HEK293T (cell line): ENCODE measurements around the gene ADK.
A peak's percentile ranks its signal among the peaks of the same experiment; 100 is the strongest.

ENCODE experiments used
- CTCF ChIA-PET: fragments of 350-600 bp; formaldehyde crosslinking; extraction: SDS; loops from one replicate; lab custom pipeline; 2021; ENCODE audit warnings: antibody characterized with exemption, inconsistent platforms; lab: Yijun Ruan, JAX
- POLR2A ChIA-PET: fragments of 350-600 bp; formaldehyde crosslinking; extraction: SDS; loops from one replicate; lab custom pipeline; 2020; ENCODE audit warnings: antibody characterized with exemption, inconsistent platforms; lab: Yijun Ruan, JAX
- DNase-seq: peaks from one replicate; pipeline ENCODE4 v3.0.0; 2012; ENCODE audit warnings: mixed read lengths; ENCODE audit errors: extremely low spot score
- ARNT ChIP-seq: fragments of 450-650 bp; IDR thresholded peaks from 2 replicates; pipeline ENCODE4 v1.6.1; 2017; ENCODE audit warnings: mild to moderate bottlenecking
- BHLHE40 ChIP-seq: fragments of 450-650 bp; IDR thresholded peaks from 2 replicates; pipeline ENCODE4 v1.6.1; 2016; ENCODE audit warnings: mild to moderate bottlenecking, moderate library complexity, borderline replicate concordance
- CTBP1 ChIP-seq: fragments of 450-650 bp; IDR thresholded peaks from 2 replicates; pipeline ENCODE4 v1.6.1; 2016; ENCODE audit warnings: borderline replicate concordance
- ELF4 ChIP-seq: fragments of 450-650 bp; IDR thresholded peaks from 2 replicates; pipeline ENCODE4 v1.6.1; 2017; ENCODE audit warnings: antibody characterized with exemption
- FOXA1 ChIP-seq: fragments of 450-650 bp; IDR thresholded peaks from 2 replicates; pipeline ENCODE4 v1.6.1; 2016; ENCODE audit warnings: mild to moderate bottlenecking
- FOXK2 ChIP-seq: fragments of 450-650 bp; IDR thresholded peaks from 2 replicates; pipeline ENCODE4 v1.6.1; 2016; ENCODE audit warnings: mild to moderate bottlenecking
- FOXM1 ChIP-seq: fragments of 450-650 bp; IDR thresholded peaks from 2 replicates; pipeline ENCODE4 v1.6.1; 2017; ENCODE audit warnings: mild to moderate bottlenecking, borderline replicate concordance
- HDGF ChIP-seq: fragments of 450-650 bp; IDR thresholded peaks from 2 replicates; pipeline ENCODE4 v1.6.1; 2017; ENCODE audit warnings: antibody characterized with exemption, borderline replicate concordance
- L3MBTL2 ChIP-seq: fragments of 450-650 bp; conservative IDR thresholded peaks from 2 replicates; pipeline ENCODE4 v1.6.1; 2016; ENCODE audit warnings: mild to moderate bottlenecking
- LEF1 ChIP-seq: fragments of 450-650 bp; IDR thresholded peaks from 2 replicates; pipeline ENCODE4 v1.6.1; 2017; ENCODE audit warnings: mild to moderate bottlenecking, borderline replicate concordance
- NFRKB ChIP-seq: fragments of 450-650 bp; IDR thresholded peaks from 2 replicates; pipeline ENCODE4 v1.6.1; 2016; ENCODE audit warnings: mild to moderate bottlenecking, moderate library complexity
- PKNOX1 ChIP-seq: fragments of 450-650 bp; IDR thresholded peaks from 2 replicates; pipeline ENCODE4 v1.6.1; 2016
- SP1 ChIP-seq: fragments of 450-650 bp; IDR thresholded peaks from 2 replicates; pipeline ENCODE4 v1.6.1; 2017
- SUZ12 ChIP-seq: fragments of 450-650 bp; IDR thresholded peaks from 2 replicates; pipeline ENCODE4 v1.6.1; 2016; ENCODE audit warnings: mild to moderate bottlenecking
- TARDBP ChIP-seq: fragments of 450-650 bp; IDR thresholded peaks from 2 replicates; pipeline ENCODE4 v1.6.1; 2016
- ZNF384 ChIP-seq: fragments of 450-650 bp; IDR thresholded peaks from 2 replicates; pipeline ENCODE4 v1.6.1; 2016

Gene ADK

GRCh38 chr10:74255888-74256357 lies 104.9 kb downstream of the ADK start:
- POLR2A ChIA-PET, result no interaction called here
- CTCF ChIA-PET, result interaction anchor here (0.6 kb wide), 1 partner anchor 190 kb away, joined by 5 read pairs; no protein-coding TSS in a partner anchor
- TF ChIP-seq TARDBP (no peak), FOXM1 (no peak), LEF1 (no peak), PKNOX1 (peak; percentile 72), L3MBTL2 (no peak), ELF4 (no peak), NFRKB (no peak), SP1 (no peak), HDGF (no peak), FOXA1 (no peak), FOXK2 (no peak), CTBP1 (0 out of 2 replicates have a peak, but pooled peaks have one; percentile 50), ZNF384 (no peak), ARNT (peak; percentile 89)
- DNase-seq, result peak; percentile 24

- no peak for DNase-seq
- ChIA-PET POLR2A (no interaction called here), CTCF (no interaction called here)
Measured at GRCh38 chr10:74262856-74263255, 111.8 kb downstream of the ADK start.

GRCh38 chr10:74263996-74264395 lies 113.0 kb downstream of the ADK start:
- TF ChIP-seq FOXM1 (no peak), SP1 (no peak), FOXA1 (no peak), PKNOX1 (no peak), L3MBTL2 (no peak), NFRKB (no peak), BHLHE40 (no peak), SUZ12 (no peak), ELF4 (no peak), ARNT (no peak), TARDBP (no peak), CTBP1 (no peak), HDGF (no peak), LEF1 (no peak), FOXK2 (no peak), ZNF384 (no peak)
- DNase-seq, result no peak
- CTCF ChIA-PET, result no interaction called here
- POLR2A ChIA-PET, result no interaction called here

More at GRCh38 chr10:74262856-74263255, 111.8 kb downstream of the ADK start:
- TF ChIP-seq PKNOX1 (no peak), L3MBTL2 (no peak), SUZ12 (no peak), FOXA1 (no peak)

- CTCF ChIA-PET, result no interaction called here
- no peak for TF ChIP-seq NFRKB
- no peak for TF ChIP-seq ARNT
- no peak for DNase-seq
- POLR2A ChIA-PET, result no interaction called here
Measured at GRCh38 chr10:74272288-74272687, 121.3 kb downstream of the ADK start.

GRCh38 chr10:74275755-74276290 lies 124.8 kb downstream of the ADK start:
- no peak for TF ChIP-seq FOXM1
- TF ChIP-seq BHLHE40, result no peak
- TF ChIP-seq TARDBP, result no peak
- TF ChIP-seq PKNOX1, result no peak
- TF ChIP-seq CTBP1, result no peak
- TF ChIP-seq HDGF, result no peak
- CTCF ChIA-PET, result interaction anchor here (1.0 kb wide), 1 partner anchor 17 kb away, joined by 4 read pairs; no protein-coding TSS in a partner anchor
- POLR2A ChIA-PET, result interaction anchor here (0.9 kb wide), 1 partner anchor 125 kb away, joined by 3 read pairs; the partner anchor contains the start of genes ADK and AP3M1
- no peak for DNase-seq

- TF ChIP-seq ARNT (no peak), NFRKB (no peak), FOXA1 (no peak), L3MBTL2 (no peak), BHLHE40 (no peak), PKNOX1 (no peak), CTBP1 (no peak), SP1 (no peak), TARDBP (no peak), SUZ12 (no peak), ZNF384 (no peak), HDGF (no peak), FOXM1 (no peak), LEF1 (no peak)
- no peak for DNase-seq
- ChIA-PET CTCF (interaction anchor here (1.0 kb wide), 1 partner anchor 16 kb away, joined by 4 read pairs; no protein-coding TSS in a partner anchor), POLR2A (no interaction called here)
Measured at GRCh38 chr10:74276416-74276815, 125.4 kb downstream of the ADK start.
